ENCODE measurements around the gene LRP3.

LRP3 gene

GRCh38 chr19:33238481-33239149, 44.5 kb downstream of the LRP3 start:
- DNase-seq (ENCODE audit: low spot score): no peak

GRCh38 chr19:33239223-33239975, 45.3 kb downstream of the LRP3 start:
- DNase-seq (ENCODE audit: low spot score): no peak

GRCh38 chr19:33240181-33240771, 46.1 kb downstream of the LRP3 start:
- DNase-seq (ENCODE audit: low spot score): no peak

DNA sequence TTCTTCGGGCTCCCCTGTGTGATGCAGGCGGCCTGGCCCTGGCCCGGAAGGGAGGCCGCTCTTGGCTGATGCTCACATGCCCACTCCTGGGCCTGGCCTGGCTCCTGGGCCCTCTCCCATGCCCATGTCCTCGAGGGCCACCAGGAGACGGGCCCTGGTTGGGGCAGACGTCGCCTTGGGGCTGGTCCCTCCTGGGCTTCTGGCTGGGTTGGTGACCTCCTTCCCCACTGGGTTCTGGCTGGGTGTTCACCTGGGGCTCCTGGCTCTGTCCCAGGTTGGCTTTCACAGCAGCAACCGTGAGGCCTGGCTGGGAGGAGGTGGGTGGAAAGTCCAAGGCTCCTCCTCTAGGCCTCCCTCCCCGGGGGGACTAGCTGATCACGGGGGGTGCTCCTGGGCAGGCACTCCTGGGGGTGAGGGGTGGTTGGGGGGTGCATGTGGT, 47.0 kb downstream of the LRP3 start:
- DNase-seq (ENCODE audit: low spot score): no peak

DNA sequence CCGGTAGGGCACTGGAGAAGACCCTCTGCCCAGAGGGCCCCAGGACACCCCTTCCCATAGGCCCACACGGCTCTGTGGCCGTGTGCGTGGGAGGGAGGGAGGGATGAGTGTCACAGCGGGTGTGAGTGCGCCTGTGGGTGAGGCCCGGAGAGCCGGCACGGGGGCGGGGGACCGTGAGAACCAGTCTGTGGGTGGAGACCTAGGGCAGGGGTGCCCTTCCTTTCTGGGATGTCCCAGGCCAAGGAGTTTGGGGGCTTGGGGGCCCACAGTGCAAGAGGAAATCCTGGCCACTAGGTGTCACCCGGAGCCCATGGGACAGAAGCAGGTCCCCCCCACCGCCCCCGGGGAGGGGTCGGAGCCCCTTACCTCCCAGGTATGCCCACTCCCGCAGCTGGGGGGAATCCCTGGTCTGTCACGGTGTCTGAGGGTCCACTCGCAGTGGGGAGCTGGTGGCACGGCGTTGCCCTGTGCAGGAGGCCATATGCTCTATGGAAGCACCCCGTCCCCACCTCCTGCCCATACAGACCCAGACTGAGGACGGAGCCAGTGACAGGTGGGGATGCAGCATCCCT, 47.5 kb downstream of the LRP3 start:
- DNase-seq (ENCODE audit: low spot score): peak; percentile 14

GRCh38 chr19:33242131-33242530, 48.0 kb downstream of the LRP3 start:
- no peak for DNase-seq (ENCODE audit: low spot score)

GRCh38 chr19:33242911-33243310, 48.8 kb downstream of the LRP3 start:
- DNase-seq (ENCODE audit: low spot score): no peak

DNA sequence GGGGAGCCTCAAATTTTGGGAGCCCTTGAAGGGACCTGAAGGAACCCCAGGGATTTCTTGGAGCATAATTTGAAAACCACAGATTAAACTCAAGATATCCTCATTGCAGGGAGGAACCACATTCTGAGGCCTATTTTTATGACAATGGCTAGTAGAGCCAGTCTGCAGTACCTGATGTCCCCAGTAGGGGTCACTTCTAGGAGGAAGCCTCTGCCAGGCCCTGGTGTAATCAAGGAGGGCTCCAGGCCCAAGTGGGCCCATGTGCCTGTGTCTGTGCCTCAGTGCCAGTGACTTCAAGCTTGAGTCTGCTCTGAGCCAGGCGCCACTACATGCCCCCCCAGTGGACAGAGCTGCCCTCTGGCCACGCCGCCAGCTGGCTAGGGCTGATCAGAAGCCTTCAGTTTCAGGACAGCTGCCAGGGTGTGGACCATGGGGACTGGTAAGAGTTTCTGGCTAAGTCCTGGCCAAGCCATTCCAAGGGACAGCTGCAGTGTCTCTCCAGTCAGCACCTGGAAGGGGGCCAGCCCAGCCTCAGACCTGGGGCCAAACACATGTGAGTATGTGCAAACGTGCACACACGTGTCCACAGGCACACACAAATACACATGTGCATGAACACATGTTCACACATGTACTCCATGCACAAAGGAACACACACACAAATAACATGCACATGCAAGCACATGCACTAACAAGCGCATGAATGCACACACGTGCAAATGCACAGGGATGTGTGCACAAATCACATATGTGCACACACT, 52.0 kb downstream of the LRP3 start:
- peak; percentile 11 for DNase-seq (ENCODE audit: low spot score)

DNA sequence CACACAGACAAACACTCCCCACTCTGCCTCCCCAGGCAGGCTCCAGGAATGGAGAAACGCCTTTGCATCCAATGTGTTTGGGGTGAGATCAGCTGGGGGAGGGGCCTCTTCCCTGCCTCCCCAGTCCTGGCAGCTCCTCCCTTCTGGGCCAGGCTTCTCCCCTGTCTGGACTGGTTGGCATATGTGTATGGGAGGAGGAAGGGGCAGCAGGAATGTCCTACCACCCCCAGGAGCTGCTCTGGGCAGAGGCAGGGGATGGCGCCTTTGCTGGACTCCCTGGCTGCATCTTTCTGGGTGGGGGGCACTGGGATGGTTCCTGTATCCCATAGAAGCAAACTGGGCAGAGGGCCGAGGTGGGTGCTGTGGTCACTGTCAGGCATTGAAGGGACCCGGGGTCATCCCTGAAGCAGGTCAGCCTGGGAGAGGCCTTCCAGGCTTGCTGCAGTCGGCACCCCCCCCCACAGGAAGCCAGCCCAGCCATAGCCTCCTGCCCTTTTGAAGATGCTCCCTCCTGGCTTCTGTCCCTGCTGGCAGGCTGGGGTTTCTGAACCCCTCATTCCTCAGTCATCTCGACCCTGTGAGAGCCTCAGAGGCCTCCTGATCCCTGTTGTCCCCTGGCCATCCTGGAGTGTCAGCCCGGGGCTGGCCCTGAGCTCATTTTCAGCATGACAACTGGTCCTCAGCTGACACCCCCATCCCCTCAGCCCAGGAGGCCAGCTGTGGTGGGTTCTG, 52.7 kb downstream of the LRP3 start:
- no peak for DNase-seq (ENCODE audit: low spot score)

DNA sequence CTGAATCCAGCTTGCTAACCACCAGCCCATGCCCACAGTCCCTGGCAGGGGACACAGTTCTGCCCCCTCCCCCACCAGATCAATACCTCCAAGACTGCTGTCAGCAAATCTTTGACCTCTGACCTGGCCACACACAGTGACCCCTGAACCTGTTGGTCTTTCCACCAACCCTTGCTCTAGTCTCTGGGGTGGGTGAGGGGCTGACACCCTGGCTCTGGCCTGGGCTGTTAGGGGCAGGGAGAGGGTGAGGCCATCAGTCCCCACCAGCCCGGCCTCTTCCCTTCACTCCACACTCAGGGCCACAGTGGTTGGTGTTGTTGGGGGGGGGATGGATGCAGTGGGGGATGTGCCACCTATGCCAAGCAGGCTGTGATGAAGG, 53.3 kb downstream of the LRP3 start:
- no peak for DNase-seq (ENCODE audit: low spot score)

GRCh38 chr19:33248104-33248503, 54.0 kb downstream of the LRP3 start:
- DNase-seq (ENCODE audit: low spot score): no peak

DNA sequence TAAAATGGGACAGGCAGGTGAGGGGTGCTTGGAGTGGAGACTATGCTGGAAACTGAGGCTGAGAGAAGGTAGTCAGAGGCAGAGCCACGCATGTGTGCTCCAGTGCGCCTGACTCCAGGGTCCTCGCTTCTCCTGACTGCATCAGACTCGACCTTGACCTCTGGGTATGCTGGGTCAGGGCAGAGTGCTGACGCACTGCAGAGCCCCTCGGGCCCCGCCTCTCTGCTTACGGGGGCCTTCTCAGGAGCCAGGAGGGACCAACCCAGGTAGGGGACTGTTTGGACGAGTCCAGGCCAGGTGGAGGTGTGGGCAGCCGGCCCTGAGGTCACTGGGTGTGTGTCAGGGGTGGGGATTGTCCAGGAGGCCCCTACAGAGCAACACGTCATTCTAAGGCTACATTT, 54.4 kb downstream of the LRP3 start:
- DNase-seq (ENCODE audit: low spot score): no peak

GRCh38 chr19:33248954-33249613, 55.0 kb downstream of the LRP3 start:
- no peak for DNase-seq (ENCODE audit: low spot score)

- no peak for DNase-seq (ENCODE audit: low spot score)
Measured at GRCh38 chr19:33249740-33250366, 55.7 kb downstream of the LRP3 start.

- no peak for DNase-seq (ENCODE audit: low spot score)
Measured at GRCh38 chr19:33250500-33250899, 56.4 kb downstream of the LRP3 start.

GRCh38 chr19:33251076-33251475, 56.9 kb downstream of the LRP3 start:
- DNase-seq (ENCODE audit: low spot score): no peak

- DNase-seq (ENCODE audit: low spot score): no peak
Measured at GRCh38 chr19:33251526-33252090, 57.5 kb downstream of the LRP3 start.

DNA sequence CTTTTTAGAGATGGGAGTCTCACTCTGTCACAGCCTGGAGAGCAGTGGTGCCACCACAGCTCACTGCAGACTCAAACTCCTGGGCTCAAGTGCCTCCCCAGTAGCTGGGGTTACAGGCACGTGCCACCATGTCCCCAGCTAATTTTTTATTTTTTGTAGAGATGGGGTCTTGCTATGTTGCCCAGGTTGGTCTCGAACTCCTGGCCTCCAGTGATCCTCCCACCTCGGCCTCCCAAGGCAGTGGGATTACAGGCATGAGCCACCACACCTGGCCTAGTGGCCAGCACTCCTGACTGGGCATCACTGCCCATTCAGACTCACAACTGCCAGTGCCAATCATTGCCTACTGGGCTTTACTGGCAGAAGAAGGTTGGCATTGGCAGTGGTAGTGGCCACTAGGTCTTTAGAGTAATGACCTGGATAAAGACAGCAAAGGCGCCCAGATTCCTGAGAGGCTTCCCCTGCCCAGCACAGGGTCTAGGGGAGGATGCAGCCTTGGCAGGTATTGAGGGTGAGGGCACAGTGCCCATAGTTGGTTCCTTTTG, 58.4 kb downstream of the LRP3 start:
- no peak for DNase-seq (ENCODE audit: low spot score)

DNA sequence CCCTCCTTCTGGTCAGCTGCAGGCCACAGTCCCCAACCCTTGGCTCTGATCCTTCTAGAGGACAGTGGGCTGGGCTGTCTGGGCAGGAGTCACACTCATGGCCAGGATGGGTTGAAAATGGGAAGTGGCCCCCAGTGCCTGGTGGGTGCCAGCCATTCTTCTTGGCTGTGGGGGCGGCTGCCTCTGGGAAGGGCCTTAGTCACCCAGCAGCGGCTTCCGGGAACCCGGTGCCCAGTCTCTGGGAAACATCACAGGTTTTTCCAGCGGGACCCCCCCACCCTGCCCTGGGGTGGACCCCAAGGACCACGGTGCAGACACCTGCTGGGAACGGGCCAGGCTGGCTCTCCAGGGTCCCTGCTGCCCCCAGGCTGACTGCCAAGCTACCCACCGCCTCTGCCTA, 58.8 kb downstream of the LRP3 start:
- DNase-seq (ENCODE audit: low spot score): no peak

DNA sequence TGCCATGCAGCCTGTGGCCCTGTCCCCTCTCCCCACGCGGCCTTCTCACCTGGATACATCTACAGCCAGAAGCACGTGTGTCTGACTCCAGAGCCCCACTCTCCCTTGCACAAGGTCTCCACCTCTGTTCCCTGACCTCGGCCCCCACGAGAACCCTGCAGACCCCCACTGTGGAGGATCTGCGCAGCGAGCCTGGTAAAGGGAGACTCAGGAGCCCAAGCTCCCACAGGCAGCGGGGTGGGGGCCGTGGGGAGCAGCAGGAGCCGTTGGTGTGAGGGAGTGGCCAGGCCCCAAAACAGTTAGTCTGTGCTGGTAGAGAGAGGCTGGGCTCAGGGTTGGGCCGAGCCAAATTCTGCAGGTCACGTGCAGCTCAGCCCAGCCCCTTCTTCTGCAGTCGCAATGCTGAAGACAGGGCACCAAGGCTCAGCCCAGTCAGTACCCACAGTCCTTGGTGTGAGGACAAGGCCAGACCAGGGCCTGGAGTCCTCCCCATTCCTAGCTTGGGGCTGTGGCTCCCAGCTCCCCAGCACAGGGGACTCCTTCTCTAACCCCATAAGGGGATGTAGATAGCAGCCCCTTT, 60.2 kb downstream of the LRP3 start:
- no peak for DNase-seq (ENCODE audit: low spot score)
